Fibroblast of skin of left quadriceps (primary cell): ENCODE data around the gene CIAO2A.
"Not testable (repeated sequence)": the region's sequence is repeated elsewhere in the genome, so short reads cannot be mapped to it uniquely, and the experiment has no call there.

Experiments
- DNase-seq, 2 experiments: peaks; one replicate each; pipeline ENCODE4 v3.0.0-alpha.2; 2013; ENCODE audit warnings: low read depth in 2 of 2

CIAO2A gene

GRCh38 chr15:64071931-64072765, 21.5 kb downstream of the CIAO2A start:
- DNase-seq, result no peak

GRCh38 chr15:64070965-64071851, 22.4 kb downstream of the CIAO2A start:
- DNase-seq, result peak in 1 of 2 experiments; percentile 17

- DNase-seq, result no peak
Observed at GRCh38 chr15:64070106-64070505, 23.5 kb downstream of the CIAO2A start.

- DNase-seq, result no peak
Observed at GRCh38 chr15:64068133-64068532, 25.5 kb downstream of the CIAO2A start.

GRCh38 chr15:64067564-64068030, 26.0 kb downstream of the CIAO2A start:
- peak; percentile 24 to 28 for DNase-seq

GRCh38 chr15:64066451-64066850, 27.2 kb downstream of the CIAO2A start:
- DNase-seq, result no peak

GRCh38 chr15:64060716-64061115, 32.9 kb downstream of the CIAO2A start:
- no peak for DNase-seq

GRCh38 chr15:64059104-64059503, 34.5 kb downstream of the CIAO2A start:
- DNase-seq, result not testable (repeated sequence)

GRCh38 chr15:64058279-64058678, 35.4 kb downstream of the CIAO2A start:
- no peak for DNase-seq

- DNase-seq, result not testable (repeated sequence)
Observed at GRCh38 chr15:64053674-64054073, 40.0 kb downstream of the CIAO2A start.

- no peak for DNase-seq
Observed at GRCh38 chr15:64052925-64053491, 40.6 kb downstream of the CIAO2A start.

- DNase-seq, result no peak
Observed at GRCh38 chr15:64051407-64052259, 42.0 kb downstream of the CIAO2A start.

GRCh38 chr15:64051093-64051402, 42.6 kb downstream of the CIAO2A start:
- DNase-seq, result no peak

- DNase-seq, result no peak
Observed at GRCh38 chr15:64050281-64051092, 43.2 kb downstream of the CIAO2A start.

GRCh38 chr15:64048781-64049460, 44.7 kb downstream of the CIAO2A start:
- no peak for DNase-seq

GRCh38 chr15:64046421-64047153, 47.1 kb downstream of the CIAO2A start, which contains the start of gene DAPK2:
DAPK2 (minus strand) TSS chr15:64046485; CDS start chr15:64040261, 6,224 bp downstream.
- peak; percentile 31 to 40 for DNase-seq

GRCh38 chr15:64045774-64046420, 47.7 kb downstream of the CIAO2A start:
- DNase-seq, result no peak

GRCh38 chr15:64045101-64045435, 48.6 kb downstream of the CIAO2A start:
- DNase-seq, result no peak
